ENCODE results near the gene RRAS. TPM values are rescaled to one million over a fixed set of nuclear protein-coding genes. Genes with fewer than 3 reads are reported as not detected.

The RRAS gene
- total RNA-seq, 6 donors from 2014 or later, result 81.7 to 160 (median 107) TPM

DNA sequence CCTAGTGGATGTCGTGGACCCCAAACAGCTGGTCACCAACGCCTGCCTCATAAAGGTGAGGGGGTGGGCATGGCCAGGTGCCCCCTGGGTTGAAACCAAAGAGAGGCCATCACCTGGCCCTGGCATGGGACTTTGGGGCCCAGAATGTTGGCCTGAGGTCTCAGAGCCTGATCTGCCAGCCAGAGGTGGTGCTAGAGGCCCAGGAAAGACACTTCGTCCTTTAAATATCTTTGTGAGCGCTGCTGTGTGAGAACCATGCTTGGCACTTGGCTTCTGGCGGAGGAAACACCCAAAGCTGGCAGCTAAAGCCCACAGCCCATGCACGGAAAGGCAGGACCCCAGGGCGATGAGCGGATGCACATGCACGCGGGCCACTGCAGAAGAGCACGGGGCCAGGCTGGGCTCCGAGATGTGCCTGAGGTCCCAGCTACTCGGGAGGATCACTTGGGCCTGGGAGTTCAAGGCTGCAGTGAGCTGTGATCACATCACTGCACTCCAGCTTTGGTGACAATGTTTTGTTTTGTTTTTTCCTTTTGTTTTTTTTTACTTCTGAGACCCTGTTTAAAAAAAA, 45.1 kb upstream of the RRAS start:
- DNase-seq, result peak in 1 of 2 donors; percentile 44
- H3K4me3 ChIP-seq, result no peak overlapping the region
- ATAC-seq (ENCODE audit: low FRiP score in 2 of 2), result no peak
- no peaks in the 10 kb centered on the region for H3K9me3 ChIP-seq
- peaks cover 0 to 5% (median under 1%) of the 10 kb centered on the region in 4 donors for H3K27me3 ChIP-seq
- TF ChIP-seq EP300 (IDR thresholded peaks at IDR 0.05) (no peak), POLR2A (IDR thresholded peaks at IDR 0.05) (no peak), POLR2AphosphoS5 (IDR thresholded peaks at IDR 0.05) (no peak)
- TF ChIP-seq, protein P1, sequence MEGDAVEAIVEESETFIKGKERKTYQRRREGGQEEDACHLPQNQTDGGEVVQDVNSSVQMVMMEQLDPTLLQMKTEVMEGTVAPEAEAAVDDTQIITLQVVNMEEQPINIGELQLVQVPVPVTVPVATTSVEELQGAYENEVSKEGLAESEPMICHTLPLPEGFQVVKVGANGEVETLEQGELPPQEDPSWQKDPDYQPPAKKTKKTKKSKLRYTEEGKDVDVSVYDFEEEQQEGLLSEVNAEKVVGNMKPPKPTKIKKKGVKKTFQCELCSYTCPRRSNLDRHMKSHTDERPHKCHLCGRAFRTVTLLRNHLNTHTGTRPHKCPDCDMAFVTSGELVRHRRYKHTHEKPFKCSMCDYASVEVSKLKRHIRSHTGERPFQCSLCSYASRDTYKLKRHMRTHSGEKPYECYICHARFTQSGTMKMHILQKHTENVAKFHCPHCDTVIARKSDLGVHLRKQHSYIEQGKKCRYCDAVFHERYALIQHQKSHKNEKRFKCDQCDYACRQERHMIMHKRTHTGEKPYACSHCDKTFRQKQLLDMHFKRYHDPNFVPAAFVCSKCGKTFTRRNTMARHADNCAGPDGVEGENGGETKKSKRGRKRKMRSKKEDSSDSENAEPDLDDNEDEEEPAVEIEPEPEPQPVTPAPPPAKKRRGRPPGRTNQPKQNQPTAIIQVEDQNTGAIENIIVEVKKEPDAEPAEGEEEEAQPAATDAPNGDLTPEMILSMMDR (IDR thresholded peaks at IDR 0.05), result no peak
- peaks cover 24 to 54% (median 43%) of the 10 kb centered on the region in 4 donors for H3K4me1 ChIP-seq
- peaks cover 3 to 62% (median 55%) of the 10 kb centered on the region in 4 donors for H3K36me3 ChIP-seq
- H3K27ac ChIP-seq, result peak overlapping the region in 2 of 4 donors; percentile 76 to 78
- WGBS, 2 donors, result 80 to 88% methylated on average over 7 to 11 of the region's 13 CpGs

DNA sequence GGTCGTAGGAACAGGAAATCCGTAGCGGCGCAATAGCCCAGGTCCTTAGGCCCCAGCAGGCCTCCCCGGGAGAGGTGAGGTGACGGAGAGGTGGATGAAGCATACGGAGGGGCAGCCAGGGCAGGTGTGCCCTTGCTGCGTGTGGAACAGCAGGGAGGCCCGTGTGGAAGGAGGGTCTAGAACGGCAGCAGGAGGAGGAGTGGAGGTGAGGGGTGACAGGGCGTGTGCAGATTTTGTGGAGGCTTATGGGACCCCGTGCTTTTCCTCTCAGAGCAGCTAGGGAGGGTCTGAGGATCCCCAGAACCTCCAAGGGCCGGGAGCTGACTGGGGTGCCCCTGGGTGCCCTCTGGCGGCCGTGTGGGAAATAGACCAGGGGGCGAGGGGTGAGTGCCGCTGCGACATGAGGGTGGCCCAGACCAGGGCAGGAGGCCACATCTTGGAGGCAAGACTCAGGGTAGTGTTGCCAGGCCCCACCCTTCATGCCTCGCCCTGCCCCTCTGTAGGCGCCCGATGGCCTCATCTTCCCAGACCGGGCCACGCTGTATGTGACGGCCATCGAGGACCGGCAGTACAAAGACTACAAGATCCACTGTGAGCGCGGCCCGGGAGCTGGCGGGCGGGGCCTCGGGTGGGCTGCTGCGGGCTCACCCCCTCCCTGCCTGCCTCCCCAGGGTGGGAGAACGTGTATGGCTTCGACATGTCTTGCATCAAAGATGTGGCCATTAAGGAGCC, 44.5 kb upstream of the RRAS start:
- Histone ChIP-seq H3K9me3 (no peaks in the 10 kb centered on the region), H3K4me3 (no peak overlapping the region), H3K4me1 (peaks cover 24 to 55% (median 43%) of the 10 kb centered on the region in 4 donors), H3K27ac (peak overlapping the region in 1 of 4 donors; percentile 78), H3K27me3 (peaks cover 0 to under 1% (median 0%) of the 10 kb centered on the region in 4 donors), H3K36me3 (peaks cover 3 to 62% (median 55%) of the 10 kb centered on the region in 4 donors)
- TF ChIP-seq, protein P1 (IDR thresholded peaks at IDR 0.05), result peak in 4 of 6 experiments; percentile 9 to 34 (median 24)
- TF ChIP-seq EP300 (IDR thresholded peaks at IDR 0.05) (no peak), POLR2AphosphoS5 (IDR thresholded peaks at IDR 0.05) (no peak)
- ATAC-seq (ENCODE audit: low FRiP score in 2 of 2) (no peak), DNase-seq (peak in 1 of 2 donors; percentile 83)
- 82 to 84% methylated on average over 16 to 34 of the region's 35 CpGs for WGBS, 2 donors

DNA sequence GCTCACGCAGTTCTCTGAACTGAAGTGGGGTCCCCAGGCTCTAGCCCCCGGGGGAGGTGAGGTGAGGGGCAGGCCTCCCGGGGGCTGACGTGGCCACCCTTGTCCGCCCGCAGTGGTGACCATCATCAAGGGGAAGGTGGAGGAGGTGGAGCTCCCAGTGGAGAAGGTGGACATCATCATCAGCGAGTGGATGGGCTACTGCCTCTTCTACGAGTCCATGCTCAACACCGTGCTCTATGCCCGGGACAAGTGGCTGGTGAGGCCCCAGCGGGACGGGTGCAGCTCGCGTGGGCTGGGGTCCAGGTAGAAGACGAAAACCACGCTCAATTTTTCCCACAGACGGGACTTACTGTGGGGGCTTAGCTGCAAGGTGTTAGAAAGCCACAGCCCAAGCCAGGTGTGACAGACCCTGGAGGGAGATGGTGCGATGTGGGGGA, 43.9 kb upstream of the RRAS start:
- Histone ChIP-seq H3K4me1 (peaks cover 28 to 54% (median 45%) of the 10 kb centered on the region in 4 donors), H3K4me3 (no peak overlapping the region), H3K9me3 (no peaks in the 10 kb centered on the region), H3K27ac (peak overlapping the region in 1 of 4 donors; percentile 11), H3K36me3 (peaks cover 3 to 62% (median 55%) of the 10 kb centered on the region in 4 donors), H3K27me3 (no peaks in the 10 kb centered on the region)
- DNase-seq, result peak in 1 of 2 donors; percentile 53
- WGBS, 2 donors, result 94 to 96% methylated on average over 18 of the region's 18 CpGs
- no peak for TF ChIP-seq POLR2A (IDR thresholded peaks at IDR 0.05)
- no peak for TF ChIP-seq EP300 (IDR thresholded peaks at IDR 0.05)
- TF ChIP-seq POLR2AphosphoS5 (IDR thresholded peaks at IDR 0.05), result no peak
- TF ChIP-seq, protein P1 (IDR thresholded peaks at IDR 0.05), result no peak
- no peak for ATAC-seq (ENCODE audit: low FRiP score in 2 of 2)

DNA sequence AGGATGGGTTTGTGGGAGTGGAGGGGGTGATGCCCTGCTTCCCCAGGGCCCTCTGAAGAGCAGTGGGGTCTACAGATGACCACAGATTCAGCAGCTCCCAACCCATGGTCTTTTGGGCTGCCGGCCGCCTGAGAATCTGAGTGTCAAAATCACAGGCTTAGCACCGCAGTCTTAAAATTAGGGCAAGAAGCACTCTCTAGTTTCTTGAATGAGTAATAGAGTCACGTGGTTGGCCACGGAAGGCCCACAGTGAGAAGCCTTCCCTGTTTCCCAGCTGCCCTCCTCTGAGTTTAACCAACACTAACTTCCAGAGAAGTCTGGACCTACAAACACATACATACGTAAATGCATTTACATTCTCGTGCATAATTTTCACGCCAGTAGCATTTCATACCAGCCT, 42.3 kb upstream of the RRAS start:
- DNase-seq (no peak), ATAC-seq (ENCODE audit: low FRiP score in 2 of 2) (no peak)
- H3K27ac ChIP-seq, result no peak overlapping the region
- H3K27me3 ChIP-seq, result no peaks in the 10 kb centered on the region
- no peak for TF ChIP-seq EP300 (IDR thresholded peaks at IDR 0.05)
- no peak for TF ChIP-seq POLR2AphosphoS5 (IDR thresholded peaks at IDR 0.05)
- no peak for TF ChIP-seq POLR2A (IDR thresholded peaks at IDR 0.05)
- TF ChIP-seq, protein P1 (IDR thresholded peaks at IDR 0.05), result no peak
- H3K36me3 ChIP-seq, result peaks cover 3 to 62% (median 52%) of the 10 kb centered on the region in 4 donors
- no peak overlapping the region for H3K4me3 ChIP-seq
- WGBS, 2 donors, result 93 to 94% methylated on average over 6 to 8 of the region's 8 CpGs
- no peaks in the 10 kb centered on the region for H3K9me3 ChIP-seq
- peaks cover 39 to 55% (median 51%) of the 10 kb centered on the region in 4 donors for H3K4me1 ChIP-seq

All from upper lobe of left lung (tissue), 6 donors.